ENCODE data around the gene TRIM66. TPM values are rescaled to one million over a fixed set of nuclear protein-coding genes. Genes with fewer than 3 reads are reported as not detected.
A peak's percentile ranks its signal among the peaks of the same experiment; 100 is the strongest.

Gene TRIM66
- total and polyA plus RNA-seq, 9 of the 15 experiments (the other 6 are each of a cell fraction or from before 2014, with no cell fraction given) = 1.1 to 7.3 (median 4.9) TPM

- no peak for TF ChIP-seq RREB1 (CRISPR knock-in tag; IDR thresholded peaks at IDR 0.05)
- TF ChIP-seq CGGBP1 (CRISPR knock-in tag; IDR thresholded peaks at IDR 0.05) = no peak
- TF ChIP-seq E2F6 (IDR thresholded peaks at IDR 0.05; ENCODE audit: borderline replicate concordance in 1 of 2, extremely low read depth in 1 of 2, insufficient read depth in 1 of 2, insufficient read length in 1 of 2, low read depth in 1 of 2, low read length in 1 of 2, poor library complexity in 1 of 2, severe bottlenecking in 1 of 2) = peak; percentile 37 to 62
- no peak for TF ChIP-seq ZNF347 (CRISPR knock-in tag; IDR thresholded peaks at IDR 0.05; ENCODE audit: low read depth)
- no peak for TF ChIP-seq ZNF232 (CRISPR knock-in tag; IDR thresholded peaks at IDR 0.05)
- peak; percentile 12; the same call in 1 of the 2 replicates for TF ChIP-seq ESRRA (IDR thresholded peaks at IDR 0.05; ENCODE audit: borderline replicate concordance, low read depth)
- no peak for TF ChIP-seq ZBTB49 (CRISPR knock-in tag; IDR thresholded peaks at IDR 0.05; ENCODE audit: borderline replicate concordance)
- TF ChIP-seq NUFIP1 (IDR thresholded peaks at IDR 0.05; ENCODE audit: partially characterized antibody) = no peak
- TF ChIP-seq ATF1 (CRISPR knock-in tag; IDR thresholded peaks at IDR 0.05) = no peak
- peak; percentile 74 for TF ChIP-seq ATF1 (tag; IDR thresholded peaks at IDR 0.05)
- peak; percentile 77 for TF ChIP-seq CREM (IDR thresholded peaks at IDR 0.05; ENCODE audit: low read depth)
- TF ChIP-seq ID3 (CRISPR knock-in tag; IDR thresholded peaks at IDR 0.05) = no peak
- no peak for TF ChIP-seq ID3 (tag; IDR thresholded peaks at IDR 0.05)
- peak; percentile 40; the same call in 1 of the 2 replicates for TF ChIP-seq ZNF589 (CRISPR knock-in tag; IDR thresholded peaks at IDR 0.05; ENCODE audit: low read depth)
Measured at GRCh38 chr11:8682303-8683114, at the start of gene TRIM66, which contains the start of gene RPL27A (continued).

Data from K562 (cell line).